Breast epithelium (tissue), 3 donors: ENCODE measurements around the gene DCBLD1.

ENCODE experiments used
- CTCF ChIP-seq, 3 donors: fragments of 450-650 bp; IDR thresholded peaks; one replicate each; pipeline ENCODE4 v1.5.1; 2016 to 2017; ENCODE audit warnings: antibody characterized with exemption in 3 of 3, mild to moderate bottlenecking in 3 of 3, moderate library complexity in 3 of 3
- POLR2A ChIP-seq: fragments of 450-650 bp; IDR thresholded peaks from one replicate; pipeline ENCODE4 v1.6.1; 2016; ENCODE audit warnings: antibody characterized with exemption, mild to moderate bottlenecking, moderate library complexity
- POLR2AphosphoS5 ChIP-seq, 3 donors: sonication (generic); formaldehyde crosslinking; IDR thresholded peaks; one replicate each; pipeline ENCODE4 v1.6.1; 2017; ENCODE audit warnings: antibody characterized with exemption in 3 of 3

- no peak for TF ChIP-seq CTCF (IDR thresholded peaks at IDR 0.05)
- no peak for TF ChIP-seq POLR2A
- TF ChIP-seq POLR2AphosphoS5 (IDR thresholded peaks at IDR 0.05) = no peak
Measured at GRCh38 chr6:117558818-117559217, 76.3 kb downstream of the DCBLD1 start.
